Muscle of leg (tissue), 11 donors: ENCODE results near the gene CCDC191. TPM values are rescaled to one million over a fixed set of nuclear protein-coding genes. Genes with fewer than 3 reads are reported as not detected.
A peak's percentile ranks its signal among the peaks of the same experiment; 100 is the strongest.

Experiments used
- DNase-seq: peaks from one replicate; pipeline ENCODE4 v3.0.0; 2013
- H3K27ac ChIP-seq: one replicate; pipeline ENCODE4 v1.5.1; 2013; ENCODE audit warnings: mild to moderate bottlenecking, low read length, control low read depth
- H3K27me3 ChIP-seq: one replicate; pipeline ENCODE4 v1.6.1; 2013; ENCODE audit warnings: low read length; ENCODE audit not compliant: control insufficient read depth, insufficient read depth
- H3K36me3 ChIP-seq: one replicate; pipeline ENCODE4 v1.6.1; 2013; ENCODE audit warnings: low read length; ENCODE audit not compliant: control insufficient read depth, insufficient read depth
- H3K4me1 ChIP-seq: one replicate; pipeline ENCODE4 v1.6.1; 2013; ENCODE audit warnings: low read length; ENCODE audit not compliant: control insufficient read depth, insufficient read depth
- H3K4me3 ChIP-seq: one replicate; pipeline ENCODE4 v1.5.1; 2013; ENCODE audit warnings: low read length, control low read depth
- H3K9me3 ChIP-seq: replicated peaks from 2 replicates; pipeline ENCODE4 v1.6.1; 2013; ENCODE audit warnings: low read depth, low read length; ENCODE audit not compliant: control insufficient read depth
- WGBS: methylation state at CpG from one replicate; pipeline ENCODE4 v1.1.5; 2013; ENCODE audit warnings: missing lambda C conversion rate; ENCODE audit not compliant: insufficient coverage; 5-methylcytosine and 5-hydroxymethylcytosine counted together
- polyA plus RNA-seq, 8 donors: library from polyadenylated mRNA; unstranded; fragments of 120-200 nt; gene quantifications; one replicate each; pipeline versions ENCODE4 v1.2.1 to v1.2.3, GENCODE V29; 2013; ENCODE audit warnings: inconsistent platforms in 1 of 8, low replicate concordance in 1 of 8; ENCODE audit not compliant: insufficient read length in 8 of 8, insufficient read depth in 1 of 8
- total RNA-seq: library from RNA; stranded (reverse); fragments of 120-200 nt; gene quantifications from one replicate; pipeline ENCODE4 v1.2.4, GENCODE V29; 2013

CCDC191 gene
- total and polyA plus RNA-seq, 9 donors = 2.3 to 5.1 (median 3.3) TPM

DNA sequence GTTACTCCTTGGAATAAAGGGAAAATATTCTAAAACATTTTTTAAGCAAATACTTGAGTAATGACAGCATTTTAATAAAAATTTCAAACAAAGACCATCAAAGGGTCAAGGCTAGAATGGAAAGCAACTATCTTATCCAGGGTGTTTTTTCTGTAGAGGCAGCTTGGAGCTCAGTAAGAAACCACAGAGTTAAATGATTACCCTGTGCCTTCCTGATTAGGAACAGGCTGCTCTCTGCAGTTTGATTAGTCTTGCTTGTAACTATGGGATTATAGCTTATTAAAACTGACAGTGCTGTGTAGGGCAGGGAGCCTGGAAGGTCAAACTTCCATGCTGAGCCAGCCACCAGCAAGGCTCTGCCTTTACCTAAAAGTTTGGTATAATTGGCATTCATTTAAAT is 33.3 kb upstream of the CCDC191 start:
- H3K27me3 ChIP-seq = no peaks in the 10 kb centered on the region
- H3K4me3 ChIP-seq = no peak overlapping the region
- no peaks in the 10 kb centered on the region for H3K4me1 ChIP-seq
- no peaks in the 10 kb centered on the region for H3K9me3 ChIP-seq
- H3K36me3 ChIP-seq = peaks cover 14% of the 10 kb centered on the region
- H3K27ac ChIP-seq = no peak overlapping the region
- DNase-seq = no peak

DNA sequence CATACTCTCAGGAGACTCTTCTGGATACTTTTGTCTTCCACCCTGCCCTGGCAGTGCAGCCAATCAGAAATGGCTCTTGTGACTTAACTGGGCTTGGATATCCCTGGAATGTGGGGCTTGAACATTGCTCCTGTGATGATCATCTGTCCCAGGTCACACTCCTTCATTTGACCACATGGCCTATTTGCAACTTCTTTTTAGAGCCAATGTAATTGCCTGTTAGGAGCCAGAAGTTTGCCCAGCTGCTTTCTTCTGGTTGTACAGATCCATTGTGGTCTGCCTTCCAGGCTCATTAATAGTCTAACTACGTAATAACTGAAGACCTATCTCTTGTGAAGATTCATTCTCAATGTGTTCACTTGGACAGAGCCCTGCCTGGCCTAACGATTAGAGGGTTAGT is 30.0 kb upstream of the CCDC191 start:
- Histone ChIP-seq H3K27me3 (no peaks in the 10 kb centered on the region), H3K4me3 (no peak overlapping the region), H3K27ac (no peak overlapping the region), H3K36me3 (peaks cover 25% of the 10 kb centered on the region), H3K4me1 (no peaks in the 10 kb centered on the region), H3K9me3 (no peaks in the 10 kb centered on the region)
- DNase-seq = no peak
- no CpG with 5 or more reads among the region's 2 CpGs for WGBS

DNA sequence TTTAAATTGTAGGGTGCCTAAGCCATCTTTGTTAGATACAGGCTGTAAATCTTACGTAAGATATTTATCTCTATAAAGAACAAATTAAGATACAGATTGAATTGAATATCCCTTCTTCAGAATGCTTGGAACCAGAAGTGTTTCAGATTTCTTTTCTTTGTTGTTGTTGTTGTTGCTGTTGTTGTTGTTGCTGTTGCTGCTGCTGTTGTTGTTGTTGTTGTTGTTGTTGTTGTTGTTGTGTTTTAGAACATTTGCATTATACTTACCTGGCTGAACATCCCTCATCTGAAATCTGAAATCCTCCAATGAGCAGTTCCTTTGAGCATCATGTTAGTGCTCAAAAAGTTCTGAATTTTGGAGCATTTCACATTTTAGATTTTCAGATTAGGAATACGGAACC is 26.8 kb upstream of the CCDC191 start:
- H3K4me1 ChIP-seq = no peaks in the 10 kb centered on the region
- no peaks in the 10 kb centered on the region for H3K27me3 ChIP-seq
- no peak overlapping the region for H3K4me3 ChIP-seq
- no peaks in the 10 kb centered on the region for H3K9me3 ChIP-seq
- no peak overlapping the region for H3K27ac ChIP-seq
- no peak for DNase-seq
- no CpG with 5 or more reads among the region's 2 CpGs for whole genome bisulfite sequencing
- peaks cover 45% of the 10 kb centered on the region for H3K36me3 ChIP-seq

DNA sequence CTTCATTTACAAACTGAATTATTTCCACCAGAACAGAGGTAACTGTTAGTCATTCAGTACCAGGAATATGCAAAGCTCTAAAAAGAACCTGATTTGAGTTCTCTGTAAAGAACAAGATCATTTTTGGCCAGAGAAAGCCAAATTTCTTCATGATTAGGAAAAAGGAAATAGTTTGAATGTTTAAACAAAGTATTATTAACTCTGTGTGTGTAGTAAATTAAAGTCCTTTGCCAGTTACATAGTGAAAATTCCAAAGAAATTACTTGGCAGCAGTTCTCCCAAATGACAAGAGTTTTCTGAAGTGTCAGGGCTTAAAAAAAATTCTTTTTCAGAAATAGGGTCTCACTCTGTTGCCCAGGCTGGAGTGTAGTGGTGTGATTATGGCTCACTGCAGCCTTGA is 24.7 kb upstream of the CCDC191 start:
- Histone ChIP-seq H3K4me3 (no peak overlapping the region), H3K36me3 (peaks cover 51% of the 10 kb centered on the region), H3K9me3 (no peaks in the 10 kb centered on the region), H3K4me1 (no peaks in the 10 kb centered on the region), H3K27me3 (no peaks in the 10 kb centered on the region), H3K27ac (no peak overlapping the region)
- DNase-seq = no peak

DNA sequence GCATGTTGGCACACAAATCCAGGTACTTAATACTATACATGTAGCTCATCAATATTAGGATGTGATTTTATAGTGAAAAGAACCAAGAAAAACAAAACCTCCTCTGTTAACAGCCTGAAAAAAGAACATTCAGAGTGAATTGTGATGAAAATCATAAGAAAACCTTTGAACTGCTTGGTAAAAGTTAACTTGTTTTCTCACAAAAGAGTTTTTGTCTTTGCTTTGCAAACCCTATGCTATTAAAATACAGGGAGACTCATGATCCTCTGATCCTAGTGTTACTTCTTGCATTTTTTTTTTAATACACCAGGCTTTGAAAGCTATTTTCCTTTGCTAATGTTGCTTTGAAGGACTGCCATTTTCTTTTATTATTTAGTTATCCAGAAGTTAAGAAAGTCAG is 23.9 kb upstream of the CCDC191 start:
- no peaks in the 10 kb centered on the region for H3K9me3 ChIP-seq
- H3K27me3 ChIP-seq = no peaks in the 10 kb centered on the region
- no peaks in the 10 kb centered on the region for H3K4me1 ChIP-seq
- no peak for DNase-seq
- no peak overlapping the region for H3K27ac ChIP-seq
- H3K4me3 ChIP-seq = no peak overlapping the region
- H3K36me3 ChIP-seq = peaks cover 48% of the 10 kb centered on the region

DNA sequence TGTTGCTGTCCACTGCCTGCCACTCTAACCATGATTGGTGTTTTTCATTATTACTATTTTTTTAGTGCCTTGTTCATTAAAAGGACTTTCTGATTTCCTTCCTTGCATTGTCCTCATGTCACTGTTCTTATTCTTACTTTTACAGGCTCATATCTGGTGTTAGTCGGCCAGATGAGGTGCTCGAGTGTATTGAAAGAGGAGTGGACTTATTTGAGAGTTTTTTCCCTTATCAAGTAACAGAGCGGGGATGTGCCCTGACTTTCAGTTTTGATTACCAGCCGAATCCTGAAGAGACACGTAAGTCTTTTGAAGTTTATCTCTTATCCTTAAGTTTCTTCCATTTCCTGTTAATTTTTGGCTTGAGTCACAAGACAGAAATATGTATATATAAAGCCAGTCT is 23.4 kb upstream of the CCDC191 start:
- Histone ChIP-seq H3K4me1 (no peaks in the 10 kb centered on the region), H3K27ac (no peak overlapping the region), H3K36me3 (peaks cover 48% of the 10 kb centered on the region), H3K4me3 (no peak overlapping the region), H3K27me3 (no peaks in the 10 kb centered on the region), H3K9me3 (no peaks in the 10 kb centered on the region)
- no peak for DNase-seq
- WGBS = no CpG with 5 or more reads among the region's 5 CpGs

DNA sequence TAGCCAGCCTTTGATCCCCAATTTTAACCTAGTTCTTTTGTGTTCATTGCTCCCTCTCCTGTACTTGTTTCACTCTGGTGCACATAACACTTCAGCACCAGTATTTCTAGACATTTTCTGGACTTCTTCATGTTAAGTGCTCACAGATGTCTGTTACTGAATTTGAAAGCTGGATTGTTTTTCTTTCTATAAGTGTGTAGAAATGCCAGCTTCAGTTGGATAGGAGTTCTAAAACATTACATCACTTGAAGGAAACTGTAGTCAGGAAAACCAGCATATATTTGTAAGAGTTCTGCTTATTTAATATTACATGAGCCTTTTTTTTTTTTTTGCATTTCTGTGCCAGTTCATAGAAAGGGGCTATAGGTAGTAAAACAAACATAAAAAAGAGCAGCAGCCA is 21.8 kb upstream of the CCDC191 start:
- Histone ChIP-seq H3K4me1 (no peaks in the 10 kb centered on the region), H3K27me3 (no peaks in the 10 kb centered on the region), H3K27ac (no peak overlapping the region), H3K36me3 (peaks cover 57% of the 10 kb centered on the region), H3K9me3 (no peaks in the 10 kb centered on the region), H3K4me3 (no peak overlapping the region)
- DNase-seq = peak; percentile 46

DNA sequence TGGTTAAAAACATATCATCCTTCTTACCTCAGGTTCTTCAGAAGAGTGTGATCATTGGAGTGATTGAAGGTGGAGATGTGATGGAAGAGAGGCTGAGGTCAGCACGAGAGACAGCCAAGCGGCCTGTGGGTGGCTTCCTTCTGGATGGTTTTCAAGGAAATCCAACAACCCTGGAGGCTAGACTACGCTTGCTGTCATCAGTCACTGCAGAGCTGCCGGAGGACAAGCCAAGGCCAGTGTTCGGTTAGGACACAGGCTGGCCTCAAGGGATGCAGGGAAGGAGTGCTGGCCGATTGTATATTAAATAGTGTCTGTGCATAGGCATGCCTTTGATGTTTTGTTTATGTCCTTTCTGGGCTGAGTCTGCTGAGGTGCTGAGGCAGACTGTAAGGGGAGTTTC is 20.4 kb upstream of the CCDC191 start:
- Histone ChIP-seq H3K4me1 (no peaks in the 10 kb centered on the region), H3K27me3 (no peaks in the 10 kb centered on the region), H3K4me3 (no peak overlapping the region), H3K27ac (no peak overlapping the region), H3K9me3 (no peaks in the 10 kb centered on the region), H3K36me3 (peaks cover 54% of the 10 kb centered on the region)
- WGBS = 86% methylated on average over 5 of the region's 6 CpGs
- DNase-seq = no peak

DNA sequence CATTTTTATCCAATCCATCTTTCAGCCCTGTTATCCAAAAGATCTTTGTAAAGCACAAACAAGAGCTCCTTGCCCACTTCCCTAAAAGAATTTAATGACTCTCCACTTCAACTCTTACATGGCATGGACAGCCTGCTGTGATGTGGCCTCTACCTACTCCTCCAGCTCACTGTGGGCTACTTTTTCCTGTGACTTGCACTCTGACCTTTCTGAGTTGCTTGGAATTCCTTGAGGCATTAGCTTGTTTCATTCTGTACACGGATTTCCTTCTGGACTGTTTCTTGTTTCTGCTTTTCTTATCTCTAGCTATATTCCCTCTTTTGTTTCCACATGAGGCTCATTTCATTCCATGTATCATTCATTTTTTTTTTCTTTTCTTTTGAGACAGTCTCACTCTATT is 15.5 kb upstream of the CCDC191 start:
- Histone ChIP-seq H3K27ac (no peak overlapping the region), H3K9me3 (no peaks in the 10 kb centered on the region), H3K4me3 (no peak overlapping the region), H3K36me3 (peaks cover 45% of the 10 kb centered on the region), H3K27me3 (no peaks in the 10 kb centered on the region), H3K4me1 (no peaks in the 10 kb centered on the region)
- 78% methylated on average over 1 of the region's 1 CpG for WGBS
- DNase-seq = no peak

DNA sequence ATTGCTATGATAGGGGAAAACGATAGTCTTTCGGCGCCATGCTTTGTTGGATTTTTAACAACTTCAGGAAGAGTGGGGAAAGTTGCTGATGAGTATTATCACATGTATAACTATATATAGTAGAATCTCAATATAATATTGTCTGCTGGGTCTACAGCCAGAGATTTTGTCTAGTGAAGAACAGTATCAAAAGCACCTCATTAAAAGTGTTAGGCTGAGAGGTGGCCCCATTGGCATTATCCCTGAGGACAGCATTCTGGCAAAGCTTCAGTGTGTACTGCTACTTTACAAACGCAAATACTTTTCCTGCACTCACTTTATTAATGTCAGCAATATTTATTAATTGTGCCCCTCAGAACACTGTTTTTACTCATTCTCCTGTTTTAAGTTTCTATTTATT is 12.0 kb upstream of the CCDC191 start:
- H3K36me3 ChIP-seq = peaks cover 26% of the 10 kb centered on the region
- no peaks in the 10 kb centered on the region for H3K27me3 ChIP-seq
- no CpG with 5 or more reads among the region's 4 CpGs for WGBS

DNA sequence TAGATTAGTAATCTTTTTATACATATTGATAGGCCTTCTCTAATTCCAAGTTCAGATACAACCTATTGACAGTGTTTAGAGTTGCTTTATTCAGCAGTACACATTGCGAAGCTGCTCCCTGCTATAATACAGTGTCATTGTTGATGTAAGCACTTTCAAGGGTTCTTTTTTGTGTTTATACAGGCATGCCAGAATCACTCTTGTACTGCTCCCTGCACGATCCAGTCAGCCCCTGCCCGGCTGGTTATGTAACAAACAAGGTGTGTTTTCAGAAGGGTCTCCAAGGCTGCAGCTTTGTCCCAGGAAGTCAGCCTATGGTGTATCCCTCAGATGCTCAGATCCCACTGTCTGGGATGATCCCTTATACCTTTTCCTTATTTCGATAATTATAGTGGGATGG is 11.5 kb upstream of the CCDC191 start:
- Histone ChIP-seq H3K4me3 (no peak overlapping the region), H3K9me3 (no peaks in the 10 kb centered on the region), H3K27ac (no peak overlapping the region), H3K36me3 (peaks cover 25% of the 10 kb centered on the region), H3K27me3 (no peaks in the 10 kb centered on the region), H3K4me1 (no peaks in the 10 kb centered on the region)
- WGBS = 83% methylated on average over 1 of the region's 4 CpGs
- DNase-seq = no peak

More for the DNA sequence above, 12.0 kb upstream of the CCDC191 start:
- Histone ChIP-seq H3K27ac (no peak overlapping the region), H3K9me3 (no peaks in the 10 kb centered on the region), H3K4me1 (no peaks in the 10 kb centered on the region), H3K4me3 (no peak overlapping the region)
- DNase-seq = no peak
